Spleen (tissue), 11 donors: ENCODE results near the gene PRKG1. TPM values are rescaled to one million over a fixed set of nuclear protein-coding genes. Genes with fewer than 3 reads are reported as not detected.

ENCODE experiments used
- DNase-seq: peaks from one replicate; pipeline ENCODE4 v3.0.0-alpha.2; 2020
- H3K27ac ChIP-seq, 8 donors: fragments of 200-600 bp; sonication (generic) in 7 of 8; 1 replicate in 4 of 8; 2 replicates in 4 of 8; pipeline versions ENCODE4 v1.5.0 to v1.8.0; 2016 to 2021; ENCODE audit warnings: inconsistent platforms in 4 of 8, mild to moderate bottlenecking in 4 of 8, moderate library complexity in 1 of 8
- H3K27me3 ChIP-seq, 7 donors: fragments of 200-600 bp; sonication (generic) in 6 of 7; replicated peaks in 1 of 7; 1 replicate in 4 of 7; 2 replicates in 3 of 7; pipeline versions ENCODE4 v1.5.0 to v1.8.0; 2016 to 2021; ENCODE audit warnings: inconsistent platforms in 3 of 7, mild to moderate bottlenecking in 1 of 7
- H3K36me3 ChIP-seq, 6 donors: fragments of 200-600 bp; sonication (generic) in 5 of 6; 1 replicate in 4 of 6; 2 replicates in 2 of 6; pipeline versions ENCODE4 v1.5.0 to v1.8.0; 2016 to 2021; ENCODE audit warnings: inconsistent platforms in 2 of 6
- H3K4me1 ChIP-seq, 6 donors: fragments of 200-600 bp; sonication (generic) in 5 of 6; 1 replicate in 3 of 6; 2 replicates in 3 of 6; pipeline versions ENCODE4 v1.5.0 to v1.8.0; 2016 to 2021; ENCODE audit warnings: inconsistent platforms in 3 of 6
- H3K4me3 ChIP-seq, 8 donors: fragments of 200-600 bp; sonication (generic) in 7 of 8; 1 replicate in 4 of 8; 2 replicates in 4 of 8; pipeline versions ENCODE4 v1.5.0 to v1.8.0; 2016 to 2021; ENCODE audit warnings: inconsistent platforms in 4 of 8, mild to moderate bottlenecking in 4 of 8, moderate library complexity in 2 of 8
- H3K9me3 ChIP-seq, 8 donors: fragments of 200-600 bp; sonication (generic) in 7 of 8; 1 replicate in 4 of 8; 2 replicates in 4 of 8; pipeline versions ENCODE4 v1.5.0 to v1.8.0; 2016 to 2021; ENCODE audit warnings: inconsistent platforms in 4 of 8
- POLR2A ChIP-seq, 3 donors: fragments of 450-650 bp; IDR thresholded peaks; one replicate each; pipeline ENCODE4 v1.5.1; 2017; ENCODE audit warnings: antibody characterized with exemption in 3 of 3, mild to moderate bottlenecking in 1 of 3
- POLR2AphosphoS5 ChIP-seq, 3 donors: sonication (generic); formaldehyde crosslinking; IDR thresholded peaks; one replicate each; pipeline ENCODE4 v1.5.1; 2017; ENCODE audit warnings: antibody characterized with exemption in 3 of 3
- WGBS, 5 donors: extraction: QIAGEN DNeasy Blood & Tissue Kit in 3 of 5; methylation state at CpG; one replicate each; pipeline versions ENCODE4 v1.1.5 to v1.1.7; 2013 to 2018; 5-methylcytosine and 5-hydroxymethylcytosine counted together
- intact Hi-C: fragments of 100-400 bp; cut with DNase I; formaldehyde crosslinking; loops from one replicate; pipeline ENCODE4 v1.15.0; 2023; ENCODE audit warnings: low total_unique reads
- polyA plus RNA-seq, 3 donors: library from polyadenylated mRNA; stranded (reverse); fragments of 200-250 nt; gene quantifications; one replicate each; pipeline ENCODE4 v1.2.1, GENCODE V29; 2013
- total RNA-seq, 7 donors: library from RNA; depleted of rRNA in 3 of 7; stranded (reverse); fragments of >200 nt in 3 of 7; fragmentation: NEBNext Ultra II Directional in 4 of 7; extraction: Animal tissue kit (Norgen Biotek cat#: 25700) in 4 of 7; gene quantifications; one replicate each; pipeline versions ENCODE4 v1.1.0 to v1.2.1, GENCODE V29; 2016 to 2021
- TF ChIP-seq, protein P1 (sequence below), 11 experiments: fragments of 200-600 bp in 7 of 11; fragments of 450-650 bp in 4 of 11; sonication (generic) in 4 of 11; IDR thresholded peaks in 8 of 11; conservative IDR thresholded peaks in 3 of 11; 1 replicate in 7 of 11; 2 replicates in 4 of 11; pipeline versions ENCODE4 v1.4.0 to v1.8.0; 2016 to 2021; ENCODE audit warnings: antibody characterized with exemption in 11 of 11, inconsistent platforms in 4 of 11, mild to moderate bottlenecking in 1 of 11
- donor health status: healthy with polysubstance abuse.
- donor health status: DM: no; HTN: no; CAD: no; lungs with moderate emphysema.
- donor health status: DM: no; HTN: no; CAD: no.
- donor health status: Bipolar disorder and iron deficiency.
- donor health status: healthy.
- donor health status: DM: no; HTN: no; CAD: no.
- donor health status: DM: yes; HTN: yes; CAD: no.

The PRKG1 gene
- total and polyA plus RNA-seq, 10 donors: 0.65 to 10.5 (median 7.2) TPM

DNA sequence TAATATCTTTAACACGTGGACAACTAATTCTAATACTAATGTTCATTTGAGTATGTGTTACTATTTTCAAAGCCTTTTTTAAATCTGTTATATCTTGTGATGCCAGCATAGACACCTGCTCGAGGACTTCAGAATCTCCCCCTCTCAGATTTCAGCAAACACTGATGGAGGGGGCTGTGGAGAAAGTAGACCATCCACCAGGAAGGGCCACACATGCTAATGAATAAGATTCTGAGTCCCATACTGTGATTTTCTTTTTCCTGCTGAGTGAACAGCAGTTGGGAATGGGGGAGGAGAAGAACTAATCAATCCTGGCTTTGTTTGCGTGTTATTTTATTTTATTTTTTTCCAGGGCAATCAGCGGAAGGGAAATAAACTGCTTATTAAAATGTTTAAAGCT lies 783.0 kb downstream of the PRKG1 start:
- WGBS, 5 donors: 74 to 88% (median 84%) methylated on average over 4 of the region's 4 CpGs
- peaks cover 0 to 8% (median 0%) of the 10 kb centered on the region in 6 donors for H3K4me1 ChIP-seq

DNA sequence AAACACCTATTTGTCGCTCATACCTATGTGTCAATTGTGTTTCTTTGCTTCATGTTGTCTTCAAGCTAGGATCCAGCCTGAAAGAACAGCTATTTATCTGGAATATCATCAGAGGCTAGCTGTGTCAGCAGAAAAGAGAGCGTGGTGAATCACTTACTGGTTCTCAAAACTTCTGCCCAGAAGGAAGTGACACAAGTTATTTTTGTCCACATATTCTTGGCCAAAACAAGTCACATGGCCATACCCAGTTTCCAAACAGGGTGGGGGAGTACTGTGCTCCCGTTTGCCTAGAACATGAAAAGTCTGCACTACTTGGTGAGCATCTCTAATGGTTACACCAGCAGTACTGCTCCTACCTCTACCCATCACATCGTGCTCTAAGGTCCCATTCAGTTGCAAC lies 786.0 kb downstream of the PRKG1 start:
- Histone ChIP-seq H3K27ac (no peak overlapping the region), H3K4me1 (peaks cover 0 to 8% (median 0%) of the 10 kb centered on the region in 6 donors), H3K4me3 (no peak overlapping the region), H3K27me3 (no peaks in the 10 kb centered on the region), H3K36me3 (no peaks in the 10 kb centered on the region), H3K9me3 (peaks cover 0 to 4% (median 0%) of the 10 kb centered on the region in 8 donors)
- DNase-seq: no peak
- TF ChIP-seq, protein P1, sequence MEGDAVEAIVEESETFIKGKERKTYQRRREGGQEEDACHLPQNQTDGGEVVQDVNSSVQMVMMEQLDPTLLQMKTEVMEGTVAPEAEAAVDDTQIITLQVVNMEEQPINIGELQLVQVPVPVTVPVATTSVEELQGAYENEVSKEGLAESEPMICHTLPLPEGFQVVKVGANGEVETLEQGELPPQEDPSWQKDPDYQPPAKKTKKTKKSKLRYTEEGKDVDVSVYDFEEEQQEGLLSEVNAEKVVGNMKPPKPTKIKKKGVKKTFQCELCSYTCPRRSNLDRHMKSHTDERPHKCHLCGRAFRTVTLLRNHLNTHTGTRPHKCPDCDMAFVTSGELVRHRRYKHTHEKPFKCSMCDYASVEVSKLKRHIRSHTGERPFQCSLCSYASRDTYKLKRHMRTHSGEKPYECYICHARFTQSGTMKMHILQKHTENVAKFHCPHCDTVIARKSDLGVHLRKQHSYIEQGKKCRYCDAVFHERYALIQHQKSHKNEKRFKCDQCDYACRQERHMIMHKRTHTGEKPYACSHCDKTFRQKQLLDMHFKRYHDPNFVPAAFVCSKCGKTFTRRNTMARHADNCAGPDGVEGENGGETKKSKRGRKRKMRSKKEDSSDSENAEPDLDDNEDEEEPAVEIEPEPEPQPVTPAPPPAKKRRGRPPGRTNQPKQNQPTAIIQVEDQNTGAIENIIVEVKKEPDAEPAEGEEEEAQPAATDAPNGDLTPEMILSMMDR (IDR thresholded peaks at IDR 0.05 in 8 of 11, conservative IDR thresholded peaks at IDR 0.05 in 3 of 11): no peak
- TF ChIP-seq POLR2AphosphoS5 (IDR thresholded peaks at IDR 0.05): no peak
- TF ChIP-seq POLR2A (IDR thresholded peaks at IDR 0.05): no peak
- WGBS, 5 donors: 50 to 54% (median 50%) methylated on average over 4 of the region's 4 CpGs
- intact Hi-C loops: no loop called here

More for the DNA sequence above, 783.0 kb downstream of the PRKG1 start:
- Histone ChIP-seq H3K9me3 (peaks cover 0 to 4% (median 0%) of the 10 kb centered on the region in 8 donors), H3K27ac (no peak overlapping the region), H3K36me3 (no peaks in the 10 kb centered on the region), H3K27me3 (no peaks in the 10 kb centered on the region), H3K4me3 (no peak overlapping the region)
- no peak for TF ChIP-seq POLR2AphosphoS5 (IDR thresholded peaks at IDR 0.05)
- TF ChIP-seq, protein P1 (IDR thresholded peaks at IDR 0.05 in 8 of 11, conservative IDR thresholded peaks at IDR 0.05 in 3 of 11): no peak
- TF ChIP-seq POLR2A (IDR thresholded peaks at IDR 0.05): no peak
- intact Hi-C loops: no loop called here
- no peak for DNase-seq

DNA sequence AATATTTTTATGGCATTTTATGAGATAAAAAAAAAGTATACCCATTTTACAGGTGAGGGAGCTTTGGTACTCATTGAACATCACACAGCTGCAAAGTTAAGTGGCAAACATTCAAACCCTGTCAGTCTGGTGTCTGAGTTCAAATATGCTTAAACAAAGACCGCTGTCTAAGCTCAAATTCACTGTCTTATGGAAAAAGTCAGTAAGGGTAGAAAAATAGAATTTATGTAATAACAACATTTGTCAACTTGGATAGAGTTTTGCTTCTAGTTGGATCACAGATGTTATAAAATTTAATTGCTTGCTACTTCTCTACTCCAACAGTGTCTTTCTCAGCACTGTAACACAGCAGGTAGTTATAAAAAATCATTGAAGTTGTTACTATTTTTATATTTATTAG lies 786.8 kb downstream of the PRKG1 start:
- WGBS, 5 donors: 86 to 90% (median 89%) methylated on average over 1 of the region's 1 CpG

DNA sequence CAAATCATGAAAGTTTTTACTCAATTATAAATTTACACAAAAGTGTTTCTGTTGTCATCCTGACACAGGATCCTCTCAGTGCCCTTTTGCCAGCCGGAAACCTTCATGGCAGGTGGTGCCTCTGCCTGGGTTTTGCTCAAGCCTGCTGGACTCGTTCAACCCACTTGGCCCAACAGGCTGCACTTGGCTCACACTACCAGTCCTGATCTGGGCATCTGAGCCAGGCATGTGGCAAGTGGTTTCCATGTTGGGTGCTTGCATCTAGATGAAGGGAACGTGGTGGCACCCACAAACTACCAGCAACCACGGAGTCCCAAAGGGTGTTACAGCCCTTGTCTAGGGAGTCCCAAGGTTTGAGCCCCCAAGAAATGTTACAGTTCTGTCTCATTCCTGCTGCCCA lies 787.4 kb downstream of the PRKG1 start:
- H3K27me3 ChIP-seq: no peaks in the 10 kb centered on the region
- intact Hi-C loops: no loop called here
- H3K4me3 ChIP-seq: no peak overlapping the region
- peaks cover 0 to 8% (median 0%) of the 10 kb centered on the region in 6 donors for H3K4me1 ChIP-seq
- H3K27ac ChIP-seq: no peak overlapping the region
- H3K9me3 ChIP-seq: no peaks in the 10 kb centered on the region
- H3K36me3 ChIP-seq: no peaks in the 10 kb centered on the region
- WGBS, 5 donors: 82 to 89% (median 85%) methylated on average over 4 of the region's 4 CpGs
- no peak for TF ChIP-seq POLR2AphosphoS5 (IDR thresholded peaks at IDR 0.05)
- no peak for TF ChIP-seq POLR2A (IDR thresholded peaks at IDR 0.05)
- TF ChIP-seq, protein P1 (IDR thresholded peaks at IDR 0.05 in 8 of 11, conservative IDR thresholded peaks at IDR 0.05 in 3 of 11): no peak
- DNase-seq: no peak

More for the DNA sequence above, 786.8 kb downstream of the PRKG1 start:
- H3K27me3 ChIP-seq: no peaks in the 10 kb centered on the region
- H3K4me1 ChIP-seq: peaks cover 0 to 8% (median 0%) of the 10 kb centered on the region in 6 donors
- TF ChIP-seq POLR2A (IDR thresholded peaks at IDR 0.05) (no peak), POLR2AphosphoS5 (IDR thresholded peaks at IDR 0.05) (no peak)
- TF ChIP-seq, protein P1 (IDR thresholded peaks at IDR 0.05 in 8 of 11, conservative IDR thresholded peaks at IDR 0.05 in 3 of 11): no peak
- no peaks in the 10 kb centered on the region for H3K9me3 ChIP-seq
- H3K4me3 ChIP-seq: no peak overlapping the region
- DNase-seq: no peak
- no peak overlapping the region for H3K27ac ChIP-seq
- intact Hi-C loops: no loop called here
- H3K36me3 ChIP-seq: no peaks in the 10 kb centered on the region
